ENCODE measurements around the gene DTYMK. TPM values are rescaled to one million over a fixed set of nuclear protein-coding genes. Genes with fewer than 3 reads are reported as not detected.

Gene DTYMK
- total RNA-seq, 2 experiments from 2014 or later = 88.0 to 93.8 TPM

DNA sequence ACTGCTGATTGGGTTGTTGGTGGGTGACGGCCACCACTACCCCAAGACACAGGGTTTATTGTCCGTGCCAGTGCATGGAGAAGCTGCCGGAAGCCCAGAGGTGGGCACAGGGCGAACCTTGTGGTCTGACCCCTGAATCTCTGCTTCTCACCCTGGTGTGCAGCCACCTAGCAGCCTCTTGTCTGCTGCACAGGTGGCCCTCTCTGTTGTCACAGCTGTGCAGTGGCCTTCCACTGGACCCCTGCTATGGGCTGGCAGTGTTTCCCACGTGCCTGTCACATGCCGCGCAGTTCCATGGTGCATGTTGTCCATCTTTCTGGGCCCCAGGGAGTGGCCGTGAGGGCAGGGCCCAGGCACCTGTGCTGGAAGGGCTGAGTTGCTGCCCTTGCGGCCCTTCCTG is 33.9 kb downstream of the DTYMK start:
- H3K36me3 Mint-ChIP-seq (ENCODE audit: low read depth) = peaks cover 16% of the 10 kb centered on the region
- DNase-seq = no peak
- H3K9me3 Mint-ChIP-seq = no peaks in the 10 kb centered on the region
- intact Hi-C loops (cut with micrococcal nuclease) = no loop called here
- CTCF ChIA-PET = no interaction called here
- peaks cover 7% of the 10 kb centered on the region for H3K4me1 Mint-ChIP-seq (ENCODE audit: low read depth)
- no peaks in the 10 kb centered on the region for H3K27me3 Mint-ChIP-seq (ENCODE audit: low read depth)
- H3K27ac Mint-ChIP-seq = no peak overlapping the region
- no peak overlapping the region for H3K4me3 Mint-ChIP-seq

DNA sequence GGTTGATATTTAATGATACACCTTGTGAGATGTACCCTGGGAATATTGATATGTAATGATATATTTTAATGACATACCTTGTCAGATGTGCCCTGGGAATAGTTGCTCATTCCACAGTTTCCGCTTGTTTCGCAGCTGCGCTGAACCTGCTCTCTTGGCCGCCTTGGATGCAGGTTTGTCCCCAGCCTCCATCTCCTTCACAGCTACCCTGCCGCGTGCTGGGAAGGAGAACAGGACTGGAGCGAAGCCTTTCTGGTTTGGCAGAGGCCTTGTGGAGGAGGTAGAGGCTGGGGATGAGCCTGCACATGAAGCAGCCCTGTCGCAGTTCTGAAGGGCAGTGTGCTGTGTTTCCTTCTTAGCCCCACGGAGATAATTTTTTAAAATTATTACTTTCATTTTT is 34.5 kb downstream of the DTYMK start:
- DNase-seq = no peak
- H3K4me3 Mint-ChIP-seq = no peak overlapping the region
- CTCF ChIA-PET = no interaction called here
- no peaks in the 10 kb centered on the region for H3K27me3 Mint-ChIP-seq (ENCODE audit: low read depth)
- H3K36me3 Mint-ChIP-seq (ENCODE audit: low read depth) = peaks cover 13% of the 10 kb centered on the region
- intact Hi-C loops (cut with micrococcal nuclease) = no loop called here
- H3K4me1 Mint-ChIP-seq (ENCODE audit: low read depth) = peaks cover 7% of the 10 kb centered on the region
- H3K9me3 Mint-ChIP-seq = no peaks in the 10 kb centered on the region
- no peak overlapping the region for H3K27ac Mint-ChIP-seq

DNA sequence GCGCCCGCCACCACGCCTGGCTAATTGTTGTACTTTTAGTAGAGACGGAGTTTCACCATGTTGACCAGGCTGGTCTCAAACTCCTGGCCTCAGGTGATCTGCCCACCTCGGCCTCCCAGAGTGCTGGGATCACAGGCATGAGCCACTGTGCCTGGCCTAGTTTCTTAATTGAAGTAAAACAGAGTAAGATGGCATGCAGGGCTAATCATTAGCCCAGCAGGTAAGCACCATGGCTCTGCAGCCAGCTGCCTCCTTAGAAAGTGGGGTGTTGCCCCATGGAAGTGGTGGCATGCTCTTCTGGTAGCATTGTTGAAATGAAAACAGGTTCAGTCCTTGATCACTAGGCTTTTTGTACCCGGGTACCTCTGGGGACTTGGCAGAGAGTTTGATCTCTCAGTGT is 36.7 kb downstream of the DTYMK start:
- no peak for DNase-seq
- no peaks in the 10 kb centered on the region for H3K9me3 Mint-ChIP-seq
- CTCF ChIA-PET = no interaction called here
- intact Hi-C loops (cut with micrococcal nuclease) = no loop called here
- no peak overlapping the region for H3K27ac Mint-ChIP-seq
- peaks cover 5% of the 10 kb centered on the region for H3K36me3 Mint-ChIP-seq (ENCODE audit: low read depth)
- H3K4me1 Mint-ChIP-seq (ENCODE audit: low read depth) = peaks cover 8% of the 10 kb centered on the region
- no peak overlapping the region for H3K4me3 Mint-ChIP-seq
- no peaks in the 10 kb centered on the region for H3K27me3 Mint-ChIP-seq (ENCODE audit: low read depth)

DNA sequence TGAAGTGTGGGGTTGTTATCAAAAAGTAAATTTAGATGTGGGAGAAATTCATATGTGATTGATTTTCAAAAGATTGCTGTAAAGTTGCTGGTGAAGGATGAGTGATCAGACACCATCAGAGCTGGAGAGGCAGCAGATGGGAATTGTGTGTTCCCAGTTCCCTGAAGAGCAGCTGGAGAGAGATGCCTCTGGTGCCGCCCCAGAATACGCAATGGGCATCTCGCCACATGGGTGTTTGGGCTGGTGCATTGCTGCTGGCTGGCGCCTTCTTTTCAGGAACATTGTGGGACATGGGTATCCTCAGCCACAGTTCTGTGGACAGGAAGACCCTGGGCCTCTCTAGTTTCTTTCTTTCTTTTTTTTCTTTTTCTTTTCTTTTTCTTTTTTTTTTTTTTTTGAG is 37.2 kb downstream of the DTYMK start:
- CTCF ChIA-PET = no interaction called here
- no peak overlapping the region for H3K4me3 Mint-ChIP-seq
- intact Hi-C loops (cut with micrococcal nuclease) = no loop called here
- H3K27ac Mint-ChIP-seq = no peak overlapping the region
- H3K36me3 Mint-ChIP-seq (ENCODE audit: low read depth) = peaks cover 4% of the 10 kb centered on the region
- no peak for DNase-seq
- no peaks in the 10 kb centered on the region for H3K9me3 Mint-ChIP-seq
- H3K27me3 Mint-ChIP-seq (ENCODE audit: low read depth) = no peaks in the 10 kb centered on the region
- peaks cover 9% of the 10 kb centered on the region for H3K4me1 Mint-ChIP-seq (ENCODE audit: low read depth)

DNA sequence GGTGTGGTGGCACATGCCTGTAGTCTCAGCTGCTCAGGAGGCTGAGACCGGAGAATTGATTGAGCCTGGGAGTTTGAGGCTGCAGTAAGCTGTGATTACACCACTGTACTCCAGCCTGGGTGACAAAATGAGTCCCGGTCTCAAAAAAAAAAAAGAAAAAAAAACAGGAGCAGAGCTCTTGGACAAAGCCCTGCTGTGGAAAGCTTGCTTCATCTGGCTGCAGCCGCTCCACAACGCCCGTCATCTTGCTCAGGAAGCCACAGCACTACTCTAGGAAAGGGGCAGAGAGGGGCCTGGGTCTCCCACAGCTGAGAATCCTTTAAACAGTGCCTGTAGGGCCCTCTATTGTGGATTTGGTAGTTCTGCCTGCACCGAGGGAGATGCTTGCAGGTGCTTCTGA is 38.2 kb downstream of the DTYMK start:
- DNase-seq = no peak
- H3K27me3 Mint-ChIP-seq (ENCODE audit: low read depth) = no peaks in the 10 kb centered on the region
- no peak overlapping the region for H3K27ac Mint-ChIP-seq
- peaks cover 4% of the 10 kb centered on the region for H3K36me3 Mint-ChIP-seq (ENCODE audit: low read depth)
- CTCF ChIA-PET = interaction anchor here (1.4 kb wide), 1 partner anchor 10 kb away, joined by 5 read pairs; no protein-coding TSS in a partner anchor
- no peaks in the 10 kb centered on the region for H3K9me3 Mint-ChIP-seq
- intact Hi-C loops (cut with micrococcal nuclease) = no loop called here
- H3K4me3 Mint-ChIP-seq = no peak overlapping the region
- H3K4me1 Mint-ChIP-seq (ENCODE audit: low read depth) = peaks cover 16% of the 10 kb centered on the region

DNA sequence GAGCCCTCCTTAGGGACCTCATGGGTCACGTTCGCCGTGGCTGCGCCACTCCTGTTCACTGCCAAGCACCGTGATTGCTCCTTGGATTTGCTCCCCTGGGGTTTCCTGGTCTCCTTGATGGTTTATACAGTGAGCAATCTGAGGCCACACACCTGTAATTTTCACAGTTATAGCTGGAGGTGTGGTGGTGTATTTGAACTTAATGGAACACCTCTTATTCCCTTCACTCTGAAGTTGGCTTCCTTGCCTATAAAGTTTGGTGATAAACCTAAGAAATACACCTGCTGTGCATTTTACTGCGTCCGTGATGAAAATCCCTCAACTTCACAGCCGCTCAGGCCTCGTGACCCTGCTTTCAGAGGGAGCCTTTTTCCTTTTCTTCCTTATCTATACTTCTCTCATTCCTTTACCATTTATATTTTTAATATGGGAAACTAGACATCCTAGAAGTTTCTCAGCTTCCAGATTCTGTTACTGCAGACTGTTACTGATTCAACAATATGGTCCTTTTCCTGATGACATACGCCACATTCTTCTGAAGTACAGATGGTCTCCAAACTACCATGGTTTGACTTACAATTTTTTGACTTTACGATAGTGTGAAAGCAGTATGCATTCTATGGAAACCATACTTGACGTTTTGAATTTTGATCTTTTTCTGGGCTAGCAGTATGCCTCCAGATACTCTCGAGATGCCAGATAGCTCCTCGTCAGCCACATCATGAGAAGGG is 40.5 kb downstream of the DTYMK start:
- H3K9me3 Mint-ChIP-seq = no peaks in the 10 kb centered on the region
- DNase-seq = no peak
- no peak overlapping the region for H3K4me3 Mint-ChIP-seq
- intact Hi-C loops (cut with micrococcal nuclease) = no loop called here
- H3K27ac Mint-ChIP-seq = no peak overlapping the region
- peaks cover 3% of the 10 kb centered on the region for H3K36me3 Mint-ChIP-seq (ENCODE audit: low read depth)
- CTCF ChIA-PET = no interaction called here
- H3K27me3 Mint-ChIP-seq (ENCODE audit: low read depth) = no peaks in the 10 kb centered on the region
- H3K4me1 Mint-ChIP-seq (ENCODE audit: low read depth) = peaks cover 29% of the 10 kb centered on the region

DNA sequence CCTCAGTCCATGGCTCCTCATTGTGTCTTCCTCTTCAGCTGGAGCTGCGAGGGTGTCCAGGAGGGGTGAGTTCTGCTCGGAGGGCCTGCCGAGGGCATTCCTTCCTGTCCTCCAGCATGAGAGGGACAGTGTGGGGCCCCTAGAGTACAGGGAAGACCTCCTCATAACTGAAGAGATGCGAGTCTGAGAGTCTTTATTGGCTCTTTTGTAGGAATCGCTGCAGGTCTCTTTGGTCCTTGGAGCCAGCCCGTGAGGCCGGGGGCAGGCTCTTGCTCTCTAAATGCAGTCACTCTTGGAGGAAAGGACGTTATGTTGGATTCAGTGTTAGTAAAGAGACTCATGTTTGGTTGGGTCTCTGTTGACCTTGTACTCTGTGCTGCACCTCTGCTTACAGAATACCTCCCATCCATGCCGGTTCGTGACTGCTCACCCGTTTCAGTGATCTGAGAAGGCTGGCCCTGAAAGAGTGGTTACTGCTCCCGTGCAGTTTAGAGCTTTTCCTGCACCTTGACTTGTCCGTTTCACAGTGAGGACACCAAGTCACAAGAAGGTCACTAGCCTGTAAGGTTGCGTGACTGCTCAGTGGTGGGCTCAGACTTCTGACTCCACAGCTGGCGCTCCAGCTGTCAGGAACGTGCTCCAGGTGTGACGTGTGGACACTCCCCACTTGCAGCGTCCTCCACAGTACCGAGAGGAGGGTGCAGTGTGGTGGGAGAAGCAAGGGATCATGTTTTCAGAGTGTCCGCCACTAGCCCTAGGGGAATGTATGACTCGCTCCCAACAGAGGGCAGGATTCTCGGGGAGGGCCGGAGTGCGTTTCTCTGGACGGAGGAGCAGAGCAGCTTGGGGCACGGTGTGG is 41.3 kb downstream of the DTYMK start:
- no peak overlapping the region for H3K27ac Mint-ChIP-seq
- H3K27me3 Mint-ChIP-seq (ENCODE audit: low read depth) = no peaks in the 10 kb centered on the region
- H3K4me1 Mint-ChIP-seq (ENCODE audit: low read depth) = peaks cover 37% of the 10 kb centered on the region
- CTCF ChIA-PET = interaction anchor here (0.7 kb wide), 1 partner anchor 1094 kb away, joined by 4 read pairs; no protein-coding TSS in a partner anchor
- intact Hi-C loops (cut with micrococcal nuclease) = no loop called here
- H3K36me3 Mint-ChIP-seq (ENCODE audit: low read depth) = peaks cover 1% of the 10 kb centered on the region
- H3K9me3 Mint-ChIP-seq = no peaks in the 10 kb centered on the region
- DNase-seq = no peak
- H3K4me3 Mint-ChIP-seq = no peak overlapping the region

DNA sequence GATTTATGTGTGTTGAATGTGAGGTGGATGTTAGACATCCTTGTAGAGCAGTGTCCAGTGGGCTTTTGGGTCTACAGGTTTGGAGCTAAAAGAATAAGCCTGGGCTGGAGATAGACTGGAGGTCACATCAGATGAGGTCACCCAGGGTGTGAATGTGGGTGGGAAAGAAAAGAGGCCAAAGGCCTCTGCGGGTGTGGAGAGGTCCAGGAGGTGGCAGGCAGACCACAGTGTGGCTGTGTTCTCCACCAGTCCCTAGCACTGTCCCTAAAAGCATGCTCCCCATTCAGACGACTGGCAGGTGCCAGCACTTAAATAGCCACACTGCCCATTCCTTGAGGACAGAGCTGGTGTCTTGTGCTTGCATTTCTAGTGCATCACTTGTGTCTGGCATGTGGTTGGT is 45.0 kb downstream of the DTYMK start:
- H3K36me3 Mint-ChIP-seq (ENCODE audit: low read depth) = peaks cover 12% of the 10 kb centered on the region
- no peak overlapping the region for H3K27ac Mint-ChIP-seq
- peaks cover 6% of the 10 kb centered on the region for H3K9me3 Mint-ChIP-seq
- DNase-seq = no peak
- peaks cover 53% of the 10 kb centered on the region for H3K4me1 Mint-ChIP-seq (ENCODE audit: low read depth)
- H3K27me3 Mint-ChIP-seq (ENCODE audit: low read depth) = no peaks in the 10 kb centered on the region
- intact Hi-C loops (cut with micrococcal nuclease) = no loop called here
- CTCF ChIA-PET = interaction anchor here (0.6 kb wide), 1 partner anchor 18 kb away, joined by 3 read pairs; no protein-coding TSS in a partner anchor
- H3K4me3 Mint-ChIP-seq = no peak overlapping the region

DNA sequence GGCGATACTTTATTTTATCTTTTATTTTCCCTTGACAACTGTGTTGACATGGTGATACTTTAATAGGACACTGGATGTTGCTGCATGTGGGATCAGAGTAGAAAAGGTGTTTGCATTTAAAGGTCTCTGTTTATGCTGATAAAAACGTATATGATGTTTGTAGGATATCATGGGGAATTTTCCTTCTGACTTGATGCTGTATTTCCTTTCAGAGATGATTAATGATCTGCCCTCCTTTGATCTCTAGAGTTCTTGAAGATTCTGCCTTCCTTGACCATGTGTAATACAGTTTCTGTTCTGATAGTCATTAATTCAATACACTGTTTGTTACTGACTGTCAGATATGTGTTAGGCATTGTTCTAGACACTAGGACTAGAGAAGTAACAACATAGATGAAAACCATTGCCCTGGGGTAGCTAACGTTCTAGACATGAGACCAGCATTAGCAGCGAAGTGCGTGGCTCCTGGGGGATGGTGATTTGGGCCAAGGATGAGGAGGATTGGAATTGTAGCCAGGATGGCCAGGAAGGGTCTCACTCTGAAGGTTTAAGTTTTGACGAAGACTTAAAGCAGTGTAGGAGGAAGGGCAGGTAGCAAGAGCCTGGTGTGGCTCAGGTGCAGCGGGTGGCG is 46.3 kb downstream of the DTYMK start:
- no peak overlapping the region for H3K4me3 Mint-ChIP-seq

DNA sequence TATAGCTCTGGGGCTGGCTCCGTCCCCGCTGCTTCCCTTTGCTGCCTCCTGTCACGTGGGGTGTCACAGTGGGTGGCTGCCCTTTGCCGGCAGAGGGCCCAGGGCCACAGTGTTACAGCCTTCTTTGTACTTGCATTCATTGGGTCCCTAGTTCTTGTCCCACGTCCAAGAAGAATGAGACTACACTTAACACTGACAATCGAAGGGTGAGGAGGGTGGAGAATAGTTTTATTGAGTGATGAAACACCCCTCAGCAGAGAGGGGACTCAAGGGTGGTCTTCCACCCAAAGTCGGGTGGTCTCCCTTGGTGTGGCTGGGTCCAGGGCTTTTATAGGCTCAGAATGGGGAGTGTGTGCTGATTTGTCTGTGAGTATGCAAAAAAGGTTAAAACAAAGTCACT is 47.2 kb downstream of the DTYMK start:
- peak overlapping the region; percentile 69 for H3K27ac Mint-ChIP-seq

More for the DNA sequence above, 46.3 kb downstream of the DTYMK start:
- intact Hi-C loops (cut with micrococcal nuclease) = no loop called here
- Mint-ChIP-seq H3K27me3 (ENCODE audit: low read depth) (no peaks in the 10 kb centered on the region), H3K27ac (peak overlapping the region; percentile 69), H3K36me3 (ENCODE audit: low read depth) (peaks cover 12% of the 10 kb centered on the region), H3K9me3 (peaks cover 6% of the 10 kb centered on the region), H3K4me1 (ENCODE audit: low read depth) (peaks cover 59% of the 10 kb centered on the region)
- CTCF ChIA-PET = no interaction called here
- no peak for DNase-seq

DNA sequence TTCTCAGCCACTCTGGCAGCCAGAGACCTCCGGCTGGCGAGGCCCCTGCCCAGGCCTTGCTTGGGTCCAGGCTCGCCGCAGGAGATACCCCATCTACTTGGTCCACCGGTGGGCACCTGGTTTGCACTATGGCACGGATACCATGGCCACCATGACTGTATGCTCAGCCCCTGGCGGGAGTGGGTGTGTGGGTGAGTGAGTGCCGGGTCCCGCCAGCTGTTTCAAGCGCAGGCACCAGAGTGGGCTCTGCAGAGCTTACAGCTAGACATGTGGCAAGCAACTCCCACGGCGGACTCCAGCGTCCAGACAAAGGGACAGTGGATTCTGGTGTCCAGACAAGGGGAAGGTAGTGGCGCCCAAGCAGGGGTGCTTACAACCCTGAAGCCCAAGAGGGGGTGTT is 47.7 kb downstream of the DTYMK start:
- intact Hi-C loops (cut with micrococcal nuclease) = loop anchor here (5.0 to 10.0 kb wide), 4 partner anchors 132 to 1074 kb away; partner anchors contain the start of genes DUSP28, MTERF4, RNPEPL1 and STK25
- Mint-ChIP-seq H3K9me3 (peaks cover 6% of the 10 kb centered on the region), H3K36me3 (ENCODE audit: low read depth) (peaks cover 14% of the 10 kb centered on the region), H3K27me3 (ENCODE audit: low read depth) (no peaks in the 10 kb centered on the region), H3K4me3 (peak overlapping the region; percentile 84), H3K4me1 (ENCODE audit: low read depth) (peaks cover 61% of the 10 kb centered on the region), H3K27ac (no peak overlapping the region)
- DNase-seq = no peak
- CTCF ChIA-PET = no interaction called here

More for the DNA sequence above, 47.2 kb downstream of the DTYMK start:
- peaks cover 6% of the 10 kb centered on the region for H3K9me3 Mint-ChIP-seq
- peaks cover 64% of the 10 kb centered on the region for H3K4me1 Mint-ChIP-seq (ENCODE audit: low read depth)
- peak overlapping the region; percentile 29 for H3K4me3 Mint-ChIP-seq
- intact Hi-C loops (cut with micrococcal nuclease) = loop anchor here (5.0 to 10.0 kb wide), 4 partner anchors 132 to 1075 kb away; partner anchors contain the start of genes DUSP28, MTERF4, RNPEPL1 and STK25
- CTCF ChIA-PET = no interaction called here
- no peaks in the 10 kb centered on the region for H3K27me3 Mint-ChIP-seq (ENCODE audit: low read depth)
- peaks cover 12% of the 10 kb centered on the region for H3K36me3 Mint-ChIP-seq (ENCODE audit: low read depth)
- no peak for DNase-seq
